GM19467 (cell line): ENCODE data around the gene COL6A1.
"Not testable (repeated sequence)": the region's sequence is repeated elsewhere in the genome, so short reads cannot be mapped to it uniquely, and the experiment has no call there.

ENCODE experiments used
- ATAC-seq: cut with Tn5 transposase; IDR thresholded peaks from one replicate; pipeline ENCODE4 v1.9.1; 2021; ENCODE audit warnings: mild to moderate bottlenecking, moderate library complexity; ENCODE audit not compliant: unreplicated experiment

The COL6A1 gene

GRCh38 chr21:46045154-46045553 is 63.6 kb downstream of the COL6A1 start:
- ATAC-seq = no peak

- no peak for ATAC-seq
Observed at GRCh38 chr21:46046471-46046870, 64.9 kb downstream of the COL6A1 start.

GRCh38 chr21:46046906-46047305 is 65.3 kb downstream of the COL6A1 start:
- not testable (repeated sequence) for ATAC-seq

- ATAC-seq = no peak
Observed at GRCh38 chr21:46048926-46049889, 67.6 kb downstream of the COL6A1 start.

- ATAC-seq = no peak
Observed at GRCh38 chr21:46049890-46050667, 68.5 kb downstream of the COL6A1 start.

GRCh38 chr21:46050668-46051378 is 69.3 kb downstream of the COL6A1 start:
- ATAC-seq = no peak

GRCh38 chr21:46051379-46051770 is 69.8 kb downstream of the COL6A1 start:
- ATAC-seq = no peak

GRCh38 chr21:46051821-46052675 is 70.5 kb downstream of the COL6A1 start:
- ATAC-seq = no peak

- ATAC-seq = no peak
Observed at GRCh38 chr21:46052703-46053651, 71.4 kb downstream of the COL6A1 start.

GRCh38 chr21:46054031-46054430 is 72.5 kb downstream of the COL6A1 start:
- ATAC-seq = no peak

GRCh38 chr21:46054451-46054881 is 72.9 kb downstream of the COL6A1 start:
- ATAC-seq = no peak
